GM19238 (cell line): Measurements from ENCODE around the gene ZNF224.
A peak's percentile ranks its signal among the peaks of the same experiment; 100 is the strongest.

Experiments used
- DNase-seq: peaks from one replicate; pipeline ENCODE4 v3.0.0; 2011; ENCODE audit warnings: low spot score; ENCODE audit not compliant: insufficient read length

The ZNF224 gene

GRCh38 chr19:44093931-44094765 lies at the start of gene ZNF224:
ZNF224 (plus strand) TSS chr19:44094361; CDS start chr19:44097874, 3,513 bp downstream.
- peak; percentile 82 for DNase-seq

DNA sequence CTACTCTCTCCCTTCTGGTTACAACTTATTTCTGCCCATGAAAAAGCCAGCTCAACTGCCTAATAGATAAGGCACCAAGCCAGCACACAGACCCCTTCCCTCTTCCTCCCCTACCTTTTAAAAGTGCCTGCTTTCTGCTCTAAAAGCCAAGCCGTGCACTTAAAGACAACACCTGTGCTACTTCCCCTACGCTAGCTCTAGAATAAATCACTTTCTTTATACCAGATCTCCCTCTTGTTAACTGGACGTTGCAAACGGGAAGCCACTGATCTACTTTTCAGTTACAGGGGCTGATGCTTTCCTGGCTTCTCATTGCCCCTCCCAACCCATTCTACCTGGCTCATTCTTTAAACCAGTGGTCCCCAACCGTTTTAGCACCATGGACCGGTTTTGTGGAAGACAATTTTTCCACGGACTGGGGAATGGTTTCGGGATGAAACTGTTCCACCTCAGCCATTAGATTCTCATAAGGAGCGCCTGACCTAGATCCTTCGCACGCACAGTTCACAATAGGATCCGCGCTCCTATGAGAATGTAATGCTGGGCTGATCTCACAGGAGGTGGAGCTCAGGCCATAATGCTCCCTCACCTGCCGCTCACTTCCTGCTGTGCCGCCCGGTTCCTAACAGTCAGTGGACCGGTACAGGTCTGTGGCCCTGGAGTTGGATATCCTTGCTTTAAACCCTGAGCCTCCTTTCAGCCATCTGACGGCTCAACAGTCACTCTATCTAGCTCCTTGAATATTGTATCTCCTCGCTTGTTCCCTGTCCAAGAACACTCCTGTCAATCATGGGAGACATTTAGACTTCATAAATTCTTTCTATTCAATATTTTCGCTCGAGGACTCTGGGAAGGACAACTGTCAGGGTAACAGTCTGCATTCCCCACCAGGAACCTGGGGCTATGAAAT lies 43.2 kb upstream of the ZNF224 start:
- DNase-seq, result peak; percentile 23

GRCh38 chr19:44051650-44052402 lies 42.3 kb upstream of the ZNF224 start, which contains the start of gene ZNF223:
ZNF223 (plus strand) TSS chr19:44052036; CDS start chr19:44055177, 3,141 bp downstream.
- peak; percentile 68 for DNase-seq

DNA sequence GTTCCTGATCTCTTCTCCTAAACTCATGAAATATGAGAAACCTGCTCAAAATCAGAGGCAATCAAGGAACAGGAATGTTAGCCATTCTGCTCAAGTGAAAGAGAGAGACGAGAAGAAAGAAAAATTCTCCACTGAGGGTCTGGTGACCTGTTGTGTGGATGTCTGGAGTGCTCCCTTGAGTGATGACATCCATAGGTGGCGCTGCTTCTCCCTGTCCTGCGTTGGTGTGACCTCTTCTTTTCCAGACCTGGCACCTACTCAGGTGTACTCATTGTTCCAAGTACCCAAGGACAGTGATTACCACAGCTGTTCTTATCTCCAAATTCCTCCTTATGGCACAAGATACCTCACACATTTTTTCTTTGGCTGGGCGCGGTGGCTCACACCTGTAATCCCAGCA lies 38.3 kb upstream of the ZNF224 start:
- no peak for DNase-seq

DNA sequence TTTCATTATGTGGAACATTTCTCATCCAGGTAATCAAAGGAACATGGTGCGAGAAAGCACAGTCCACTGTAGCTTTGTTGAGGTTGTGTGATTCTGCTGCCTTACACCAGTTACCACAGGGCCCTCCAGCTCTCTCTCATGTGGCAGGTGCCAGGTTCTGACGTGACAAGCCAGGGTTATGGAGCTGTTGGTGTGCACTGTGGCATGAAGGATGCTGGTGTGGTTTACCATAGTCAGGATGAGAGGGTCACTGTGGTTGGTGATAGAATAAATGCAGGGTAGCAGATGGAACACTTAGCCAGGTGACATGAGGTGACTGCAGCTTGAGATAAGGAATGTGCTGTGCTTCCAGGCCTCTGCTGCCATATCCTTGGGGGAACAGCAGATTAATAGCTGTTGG lies 34.9 kb upstream of the ZNF224 start:
- no peak for DNase-seq

- DNase-seq, result no peak
Observed at GRCh38 chr19:44061038-44061437, 33.1 kb upstream of the ZNF224 start.

DNA sequence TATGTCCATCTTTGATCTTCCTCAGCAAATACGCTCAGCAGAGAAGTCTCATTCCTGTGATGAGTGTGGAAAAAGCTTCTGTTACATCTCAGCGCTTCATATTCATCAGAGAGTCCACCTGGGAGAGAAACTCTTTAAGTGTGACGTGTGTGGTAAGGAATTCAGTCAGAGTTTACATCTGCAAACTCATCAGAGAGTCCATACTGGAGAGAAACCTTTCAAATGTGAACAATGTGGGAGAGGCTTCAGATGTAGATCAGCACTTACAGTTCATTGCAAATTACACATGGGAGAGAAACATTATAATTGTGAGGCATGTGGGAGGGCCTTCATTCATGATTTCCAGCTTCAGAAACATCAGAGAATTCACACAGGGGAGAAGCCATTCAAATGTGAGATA lies 27.9 kb upstream of the ZNF224 start:
- no peak for DNase-seq

GRCh38 chr19:44069415-44069814 lies 24.7 kb upstream of the ZNF224 start:
- DNase-seq, result no peak

DNA sequence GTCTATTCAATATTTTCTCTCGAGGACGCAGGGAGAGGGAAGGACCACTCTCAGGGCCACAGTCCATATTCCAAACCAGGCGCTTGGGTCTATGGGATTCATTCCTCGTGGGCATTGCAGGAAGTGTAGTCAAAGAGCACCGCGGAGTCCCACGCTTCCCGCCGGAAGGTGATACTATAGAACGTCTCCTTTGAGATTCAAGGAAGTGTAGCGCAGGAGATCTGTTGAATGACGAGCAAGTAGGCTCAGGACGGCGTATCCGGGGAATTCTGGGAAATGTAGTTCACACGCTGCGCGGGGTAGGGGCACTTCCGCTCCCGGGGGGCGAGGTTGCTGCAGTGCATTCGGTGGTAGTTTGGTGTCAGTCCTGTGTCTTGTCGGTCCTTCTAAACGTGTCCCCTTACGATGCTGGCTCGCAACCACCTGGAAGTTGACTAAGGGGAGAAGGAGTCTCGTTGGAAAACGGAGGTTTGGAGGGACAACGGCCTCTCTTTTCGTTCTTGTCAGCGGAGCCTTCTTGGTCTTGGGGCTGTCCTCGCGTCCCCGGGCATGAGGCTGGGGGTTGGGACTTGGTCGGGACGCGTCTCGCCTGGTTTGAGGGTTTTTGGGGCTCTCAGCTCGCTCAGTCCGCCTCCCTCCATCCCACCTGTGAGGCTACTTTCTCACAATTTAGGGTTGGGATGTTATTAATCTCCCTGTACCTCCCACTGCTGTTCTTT lies 22.2 kb upstream of the ZNF224 start, which contains the start of gene ZNF284:
ZNF284 (plus strand) TSS at position 336 of the 719 bp plus-strand sequence. CDS start 4,231 bp downstream, outside the sequence.
- peak; percentile 78 for DNase-seq

DNA sequence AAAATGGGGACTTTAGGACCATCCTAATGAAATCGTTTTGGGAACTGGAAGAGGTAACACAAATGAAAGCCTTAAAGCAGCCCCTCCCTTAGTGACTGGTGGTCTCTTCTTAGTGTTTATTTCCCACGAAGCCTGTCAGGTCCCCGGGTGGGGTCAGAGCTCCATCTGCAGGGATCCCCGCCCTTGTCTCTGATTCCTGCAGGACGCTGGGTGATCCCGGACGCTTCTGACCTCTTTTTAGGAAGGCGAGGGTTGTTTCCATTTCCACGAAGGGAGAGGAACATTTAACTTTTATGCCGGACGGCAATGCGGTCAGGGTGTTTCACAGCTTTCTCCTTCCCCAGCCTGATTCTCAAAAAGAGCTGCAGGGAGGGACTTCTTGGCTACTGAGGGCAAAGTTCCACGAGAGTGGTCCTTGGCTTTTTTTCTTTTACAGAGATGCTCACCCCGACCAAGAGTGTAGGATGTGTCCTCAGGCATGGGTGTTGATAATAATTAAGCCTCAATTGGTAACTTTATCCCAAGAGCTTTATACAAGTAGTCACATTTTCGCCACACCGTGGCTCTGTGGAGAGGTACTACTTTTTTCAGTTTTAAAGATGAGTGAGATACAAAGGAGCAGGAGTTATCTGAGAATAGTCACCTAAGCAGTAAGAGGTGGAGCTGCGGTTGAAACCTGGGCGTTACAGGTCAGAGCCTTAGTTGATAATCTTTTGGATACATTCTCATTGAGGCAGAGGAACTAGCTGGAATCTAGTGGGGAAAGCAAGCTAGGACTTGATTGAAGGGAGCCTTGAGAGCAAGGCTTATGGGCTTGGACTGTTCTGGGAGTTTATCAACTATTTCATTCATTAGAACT lies 21.4 kb upstream of the ZNF224 start:
- no peak for DNase-seq

DNA sequence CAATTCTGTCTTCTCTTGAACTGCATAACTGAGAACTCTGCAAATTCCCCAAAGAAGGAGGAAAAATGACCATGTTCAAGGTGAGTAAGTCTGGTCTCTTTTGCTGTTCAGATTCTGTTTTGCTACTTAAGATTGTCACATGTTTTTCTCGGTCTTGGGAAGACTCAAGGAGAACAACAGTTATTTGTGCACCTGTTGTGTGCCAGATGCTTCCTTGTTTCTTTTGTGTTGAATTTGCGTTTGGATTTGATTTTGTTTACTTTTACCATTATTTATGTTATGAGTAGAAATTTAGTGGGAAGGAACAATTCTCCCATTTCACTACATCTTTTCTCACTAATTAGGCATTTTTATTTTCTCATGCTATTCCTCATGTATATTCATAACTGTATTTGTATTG lies 17.8 kb upstream of the ZNF224 start:
- no peak for DNase-seq

- no peak for DNase-seq
Observed at GRCh38 chr19:44092108-44092507, 2.1 kb upstream of the ZNF224 start.

- no peak for DNase-seq
Observed at GRCh38 chr19:44107751-44108150, 13.6 kb downstream of the ZNF224 start.

DNA sequence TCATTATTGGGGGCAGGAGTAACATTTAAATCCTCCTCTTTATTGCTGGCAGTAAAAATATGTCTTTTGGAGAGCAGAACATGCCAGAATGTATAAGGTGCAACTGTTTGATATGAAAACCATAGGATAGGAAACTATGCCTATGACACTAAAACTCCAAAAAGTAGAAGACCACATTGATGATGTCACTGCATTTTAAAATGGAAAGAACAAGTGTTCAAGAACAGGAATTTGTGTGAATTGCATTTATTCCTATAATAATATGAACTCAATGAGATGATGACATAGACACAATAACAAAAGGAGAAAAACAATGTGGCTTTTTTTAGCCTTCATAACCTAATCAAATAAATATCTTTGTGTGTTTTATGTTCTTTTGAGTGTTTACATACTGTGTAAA lies 15.3 kb downstream of the ZNF224 start:
- DNase-seq, result no peak

DNA sequence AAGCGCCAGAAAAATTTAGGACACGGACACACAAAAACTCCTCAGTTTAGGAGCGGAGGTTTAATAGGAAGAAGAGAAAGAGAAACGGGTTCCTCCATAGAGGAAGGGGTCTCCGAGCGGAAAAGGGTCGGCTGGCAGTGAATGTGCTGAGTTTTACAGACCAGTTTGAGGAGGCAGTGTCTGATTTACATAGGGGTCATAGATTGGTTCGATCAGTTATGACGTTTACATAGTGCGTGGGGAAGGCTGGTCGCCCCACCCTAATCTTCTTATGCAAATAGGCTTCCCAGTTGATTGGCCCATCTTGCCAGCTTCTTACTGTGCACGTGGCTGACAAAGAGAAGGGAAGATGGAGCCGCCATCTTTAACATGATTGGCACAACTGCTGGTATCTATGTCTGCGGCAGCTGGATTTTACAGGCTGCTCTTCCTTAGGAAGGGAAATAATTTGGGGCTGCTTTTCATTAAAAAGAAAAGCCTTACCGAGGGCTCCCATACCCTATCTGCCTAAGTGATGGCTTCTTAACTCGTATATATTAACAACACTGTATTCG lies 17.8 kb downstream of the ZNF224 start:
- no peak for DNase-seq

DNA sequence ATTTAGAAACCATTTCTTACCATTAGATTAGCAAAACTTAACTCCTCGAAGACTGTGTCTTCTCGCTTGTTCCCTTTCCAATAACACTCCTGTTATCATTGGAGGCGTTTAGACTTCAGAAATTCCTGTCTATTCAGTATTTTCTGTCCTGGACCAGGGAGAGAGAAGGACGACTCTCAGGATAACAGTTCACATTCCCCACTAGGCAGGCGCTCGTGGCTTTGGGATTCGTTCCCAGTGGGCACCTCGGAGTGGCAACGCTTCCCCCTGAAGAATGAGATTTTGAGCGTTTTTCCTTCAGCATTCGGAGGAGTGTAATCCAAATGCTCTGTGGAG lies 18.6 kb downstream of the ZNF224 start:
- DNase-seq, result no peak

GRCh38 chr19:44113138-44113783 lies 19.1 kb downstream of the ZNF224 start, which contains the start of gene ZNF225:
ZNF225 (plus strand) TSS chr19:44113399; CDS start chr19:44115828, 2,429 bp downstream.
- peak; percentile 84 for DNase-seq

- DNase-seq, result no peak
Observed at GRCh38 chr19:44113784-44114390, 19.7 kb downstream of the ZNF224 start.
